DND-41 (cell line): ENCODE data around the gene TBXAS1.

ENCODE experiments used
- EZH2 ChIP-seq: IDR thresholded peaks from 3 replicates; pipeline ENCODE4 v1.6.1; 2012; ENCODE audit warnings: borderline replicate concordance, low read depth, mild to moderate bottlenecking, moderate library complexity, low read length, inconsistent platforms; ENCODE audit not compliant: severe bottlenecking
- TF ChIP-seq, protein P1 (sequence below): IDR thresholded peaks from 2 replicates; pipeline ENCODE4 v1.5.1; 2012; ENCODE audit warnings: borderline replicate concordance, low read length, moderate library complexity, mild to moderate bottlenecking; ENCODE audit not compliant: poor library complexity, severe bottlenecking; ENCODE audit errors: extremely low read depth

GRCh38 chr7:139940866-139941265, 111.8 kb downstream of the TBXAS1 start:
- TF ChIP-seq, protein P1, sequence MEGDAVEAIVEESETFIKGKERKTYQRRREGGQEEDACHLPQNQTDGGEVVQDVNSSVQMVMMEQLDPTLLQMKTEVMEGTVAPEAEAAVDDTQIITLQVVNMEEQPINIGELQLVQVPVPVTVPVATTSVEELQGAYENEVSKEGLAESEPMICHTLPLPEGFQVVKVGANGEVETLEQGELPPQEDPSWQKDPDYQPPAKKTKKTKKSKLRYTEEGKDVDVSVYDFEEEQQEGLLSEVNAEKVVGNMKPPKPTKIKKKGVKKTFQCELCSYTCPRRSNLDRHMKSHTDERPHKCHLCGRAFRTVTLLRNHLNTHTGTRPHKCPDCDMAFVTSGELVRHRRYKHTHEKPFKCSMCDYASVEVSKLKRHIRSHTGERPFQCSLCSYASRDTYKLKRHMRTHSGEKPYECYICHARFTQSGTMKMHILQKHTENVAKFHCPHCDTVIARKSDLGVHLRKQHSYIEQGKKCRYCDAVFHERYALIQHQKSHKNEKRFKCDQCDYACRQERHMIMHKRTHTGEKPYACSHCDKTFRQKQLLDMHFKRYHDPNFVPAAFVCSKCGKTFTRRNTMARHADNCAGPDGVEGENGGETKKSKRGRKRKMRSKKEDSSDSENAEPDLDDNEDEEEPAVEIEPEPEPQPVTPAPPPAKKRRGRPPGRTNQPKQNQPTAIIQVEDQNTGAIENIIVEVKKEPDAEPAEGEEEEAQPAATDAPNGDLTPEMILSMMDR = no peak
- TF ChIP-seq EZH2 = no peak
